GM10266 (cell line): ENCODE measurements around the gene ZSWIM3.
"Not testable (repeated sequence)": the region's sequence is repeated elsewhere in the genome, so short reads cannot be mapped to it uniquely, and the experiment has no call there.

Experiments used
- DNase-seq: peaks from one replicate; pipeline ENCODE4 v3.0.0; 2012; ENCODE audit errors: extremely low spot score
- TF ChIP-seq, protein P1 (sequence below): IDR thresholded peaks from 2 replicates; pipeline ENCODE4 v1.5.1; 2012; ENCODE audit warnings: mild to moderate bottlenecking, low read depth; ENCODE audit not compliant: control insufficient read depth, insufficient read depth; ENCODE audit errors: missing control alignments

The ZSWIM3 gene

DNA sequence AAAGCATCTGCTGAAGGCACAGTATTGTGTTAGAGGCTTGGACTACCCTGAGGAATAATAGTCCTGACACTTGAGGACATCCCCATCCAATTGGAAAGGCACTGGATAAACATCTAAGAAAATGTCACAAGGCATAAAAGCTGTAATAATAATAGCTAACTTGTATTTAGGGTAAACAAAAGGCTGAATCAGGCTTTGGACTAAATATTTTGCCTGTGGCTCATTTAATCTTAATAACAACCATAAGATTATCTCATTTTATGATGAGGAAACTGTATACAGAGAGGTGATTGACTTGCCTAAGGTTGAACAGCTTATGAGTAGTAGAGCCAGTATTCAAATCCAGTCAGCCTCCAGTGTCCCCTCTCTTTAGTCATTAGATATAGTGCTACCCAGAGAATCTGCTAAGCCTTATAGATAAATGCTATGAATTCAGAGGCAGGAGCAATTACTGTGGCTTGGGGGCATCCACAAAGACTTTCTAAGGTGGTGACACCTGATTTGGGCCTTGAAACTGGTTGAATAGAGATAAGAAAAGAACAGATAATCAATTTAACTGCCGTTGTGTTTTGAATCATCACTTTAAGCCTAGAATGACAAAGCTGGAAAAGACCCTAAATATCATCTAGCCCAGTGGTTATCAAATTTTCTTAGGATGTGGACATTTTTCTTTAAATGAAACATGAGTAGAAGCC lies 16.1 kb downstream of the ZSWIM3 start:
- TF ChIP-seq, protein P1, sequence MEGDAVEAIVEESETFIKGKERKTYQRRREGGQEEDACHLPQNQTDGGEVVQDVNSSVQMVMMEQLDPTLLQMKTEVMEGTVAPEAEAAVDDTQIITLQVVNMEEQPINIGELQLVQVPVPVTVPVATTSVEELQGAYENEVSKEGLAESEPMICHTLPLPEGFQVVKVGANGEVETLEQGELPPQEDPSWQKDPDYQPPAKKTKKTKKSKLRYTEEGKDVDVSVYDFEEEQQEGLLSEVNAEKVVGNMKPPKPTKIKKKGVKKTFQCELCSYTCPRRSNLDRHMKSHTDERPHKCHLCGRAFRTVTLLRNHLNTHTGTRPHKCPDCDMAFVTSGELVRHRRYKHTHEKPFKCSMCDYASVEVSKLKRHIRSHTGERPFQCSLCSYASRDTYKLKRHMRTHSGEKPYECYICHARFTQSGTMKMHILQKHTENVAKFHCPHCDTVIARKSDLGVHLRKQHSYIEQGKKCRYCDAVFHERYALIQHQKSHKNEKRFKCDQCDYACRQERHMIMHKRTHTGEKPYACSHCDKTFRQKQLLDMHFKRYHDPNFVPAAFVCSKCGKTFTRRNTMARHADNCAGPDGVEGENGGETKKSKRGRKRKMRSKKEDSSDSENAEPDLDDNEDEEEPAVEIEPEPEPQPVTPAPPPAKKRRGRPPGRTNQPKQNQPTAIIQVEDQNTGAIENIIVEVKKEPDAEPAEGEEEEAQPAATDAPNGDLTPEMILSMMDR, result no peak
- DNase-seq, result no peak

DNA sequence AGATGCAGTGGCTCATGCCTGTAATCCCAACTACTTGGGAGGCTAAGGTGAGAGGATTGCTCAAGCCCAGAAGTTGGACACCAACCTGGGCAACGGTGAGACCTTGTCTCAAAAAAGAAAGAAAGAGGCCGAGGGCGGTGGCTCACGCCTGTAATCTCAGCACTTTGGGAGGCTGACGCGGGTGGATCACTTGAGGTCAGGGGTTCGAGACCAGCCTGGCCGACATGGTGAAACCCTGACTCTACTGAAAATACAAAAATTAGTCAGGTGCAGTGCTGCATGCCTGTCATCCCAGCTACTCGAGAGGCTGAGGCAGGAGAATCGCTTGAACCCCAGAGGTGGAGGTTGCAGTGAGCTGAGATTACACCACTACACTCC lies 16.7 kb downstream of the ZSWIM3 start:
- not testable (repeated sequence) for DNase-seq

DNA sequence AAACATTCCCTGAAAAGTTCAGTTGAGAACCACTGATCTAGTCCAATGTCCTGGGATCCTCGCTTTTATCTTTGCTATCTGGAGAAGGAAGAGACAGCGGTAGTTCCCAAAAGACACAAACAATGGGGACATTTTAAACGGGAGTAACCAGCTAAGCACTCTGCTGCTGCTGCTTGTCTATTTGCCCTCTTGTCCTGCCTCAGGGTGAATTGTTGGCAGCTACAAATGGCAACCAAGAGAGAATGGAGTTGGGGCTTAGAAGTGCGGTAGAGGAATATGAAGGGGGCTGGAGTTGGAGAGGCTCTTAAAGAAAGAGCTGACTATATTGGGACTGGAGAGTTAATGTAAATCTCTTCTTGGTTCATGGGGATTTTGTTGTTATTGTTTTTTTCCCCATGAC lies 17.2 kb downstream of the ZSWIM3 start:
- TF ChIP-seq, protein P1, result no peak
- DNase-seq, result no peak

DNA sequence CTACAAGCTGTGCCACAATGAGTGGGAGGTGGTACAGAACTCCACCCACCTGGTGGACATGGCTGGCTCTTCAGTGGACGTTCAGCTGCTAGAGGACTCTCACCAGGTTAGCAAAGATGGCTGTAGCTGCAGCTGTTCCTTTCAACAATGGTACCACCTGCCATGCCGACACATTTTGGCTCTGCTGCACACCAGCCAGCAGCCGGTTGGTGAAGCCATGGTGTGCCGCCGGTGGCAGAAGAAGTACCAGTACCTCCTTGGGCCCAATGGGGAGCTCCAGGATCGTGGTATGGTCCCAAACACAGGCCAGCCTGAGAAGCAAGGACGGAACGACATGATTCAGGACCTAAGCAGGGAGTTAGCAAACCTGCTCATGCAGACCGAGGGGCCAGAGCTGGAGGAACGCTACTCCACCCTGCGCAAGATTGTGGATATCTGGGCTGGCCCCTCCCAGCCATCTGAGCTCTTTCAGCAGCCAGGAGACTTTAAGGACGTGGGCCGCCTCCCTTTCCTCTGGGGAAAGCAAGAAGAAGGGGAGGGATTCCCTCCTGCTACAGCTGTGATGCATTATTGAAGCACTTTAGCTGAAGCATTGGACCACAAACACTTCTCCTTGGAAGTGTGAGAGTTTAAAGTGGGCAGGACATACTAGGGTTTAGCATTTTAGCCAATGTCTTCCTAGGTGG lies 20.8 kb downstream of the ZSWIM3 start:
- no peak for DNase-seq
- TF ChIP-seq, protein P1, result no peak

DNA sequence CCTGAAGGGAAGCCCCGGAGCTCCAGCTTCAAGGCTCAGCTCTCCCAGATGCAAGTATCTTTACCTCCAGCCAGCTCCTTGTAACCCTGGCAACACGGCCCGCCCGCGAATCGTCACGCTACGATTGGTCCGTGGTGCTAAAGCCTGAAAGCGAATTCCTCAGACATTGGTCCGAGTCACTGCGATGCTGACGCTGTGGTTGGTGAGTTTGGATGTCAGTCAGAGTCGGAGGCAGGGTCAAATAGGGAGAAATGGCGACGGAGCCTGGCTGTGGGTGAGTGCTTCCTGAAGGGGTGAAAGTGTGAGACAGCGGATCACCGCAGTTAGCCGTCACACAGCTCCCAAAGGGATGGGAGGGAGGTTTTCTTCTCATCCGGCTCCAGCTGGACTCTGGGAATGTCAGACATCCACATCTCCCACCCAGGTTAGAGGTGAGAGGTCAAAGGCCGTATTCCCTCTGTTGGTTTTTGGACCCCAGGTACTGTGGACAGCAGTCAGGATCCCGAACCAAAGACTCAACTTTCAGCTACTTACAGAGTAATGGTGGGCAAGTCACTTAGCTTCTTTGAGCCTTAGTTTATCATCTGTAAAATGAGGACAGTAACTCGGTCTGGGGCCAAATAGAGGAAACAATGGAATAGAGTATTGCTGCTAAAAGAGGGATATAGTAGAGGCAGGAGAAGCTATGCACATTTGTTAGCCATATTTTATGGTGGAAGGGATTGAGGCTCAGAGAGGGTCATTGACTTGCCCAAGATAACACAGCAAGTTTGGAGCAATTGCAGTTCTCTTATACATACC lies 23.8 kb downstream of the ZSWIM3 start, which contains the start of gene ZSWIM1:
Gene ZSWIM1 (plus strand): TSS at position 240 of the 801 bp plus-strand sequence. CDS start 1,366 bp downstream, outside the sequence.
- DNase-seq, result peak; percentile 97
- TF ChIP-seq, protein P1, result no peak

DNA sequence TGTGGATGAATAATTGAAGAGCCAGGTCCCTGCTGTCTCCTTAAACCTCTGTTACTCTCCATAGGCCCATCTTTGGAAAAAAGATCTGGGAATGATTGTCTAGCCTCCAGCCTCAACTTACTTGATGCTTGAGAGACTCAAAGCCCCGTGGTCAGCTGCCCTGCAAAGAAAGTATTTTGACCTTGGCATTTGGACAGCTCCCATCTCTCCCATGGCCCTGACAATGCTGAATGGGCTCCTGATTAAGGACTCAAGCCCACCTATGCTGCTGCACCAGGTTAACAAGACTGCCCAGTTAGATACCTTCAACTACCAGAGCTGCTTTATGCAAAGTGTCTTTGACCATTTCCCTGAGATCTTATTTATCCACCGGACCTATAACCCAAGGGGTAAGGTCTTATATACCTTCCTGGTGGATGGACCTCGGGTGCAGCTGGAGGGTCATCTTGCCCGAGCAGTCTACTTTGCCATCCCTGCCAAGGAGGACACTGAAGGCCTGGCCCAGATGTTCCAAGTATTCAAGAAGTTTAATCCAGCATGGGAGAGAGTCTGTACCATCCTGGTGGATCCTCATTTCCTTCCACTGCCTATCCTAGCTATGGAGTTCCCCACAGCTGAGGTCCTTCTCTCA lies 25.2 kb downstream of the ZSWIM3 start:
- TF ChIP-seq, protein P1, result no peak
- no peak for DNase-seq

DNA sequence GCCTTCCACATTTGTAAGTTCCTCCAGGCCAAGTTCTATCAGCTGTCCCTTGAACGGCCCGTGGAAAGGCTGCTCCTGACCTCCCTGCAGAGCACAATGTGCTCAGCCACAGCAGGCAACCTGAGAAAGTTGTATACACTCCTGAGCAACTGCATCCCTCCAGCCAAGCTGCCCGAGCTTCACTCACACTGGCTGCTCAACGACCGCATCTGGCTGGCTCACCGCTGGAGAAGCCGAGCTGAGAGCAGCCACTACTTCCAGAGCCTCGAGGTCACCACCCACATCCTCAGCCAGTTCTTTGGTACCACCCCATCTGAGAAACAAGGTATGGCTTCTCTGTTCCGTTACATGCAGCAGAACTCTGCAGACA lies 25.7 kb downstream of the ZSWIM3 start:
- TF ChIP-seq, protein P1, result no peak
- DNase-seq, result no peak
